ES-I3 (cell line): ENCODE results near the gene CCDC9.
"Not testable (repeated sequence)": the region's sequence is repeated elsewhere in the genome, so short reads cannot be mapped to it uniquely, and the experiment has no call there.

Source experiments
- H3K36me3 ChIP-seq: 2 replicates; pipeline ENCODE4 v1.6.1; 2013; ENCODE audit warnings: mild to moderate bottlenecking, low read length, control low read depth, moderate library complexity; ENCODE audit not compliant: insufficient read depth
- H3K4me1 ChIP-seq: 2 replicates; pipeline ENCODE4 v1.6.1; 2013; ENCODE audit warnings: mild to moderate bottlenecking, control low read depth, low read length; ENCODE audit not compliant: insufficient read depth
- H3K9ac ChIP-seq: 2 replicates; pipeline ENCODE4 v1.6.1; 2013; ENCODE audit warnings: low read depth, mild to moderate bottlenecking, low read length, moderate library complexity
- H3K9me3 ChIP-seq: 2 replicates; pipeline ENCODE4 v1.6.1; 2013; ENCODE audit warnings: mild to moderate bottlenecking, low read length, moderate library complexity; ENCODE audit not compliant: control insufficient read depth, insufficient read depth

The CCDC9 gene

DNA sequence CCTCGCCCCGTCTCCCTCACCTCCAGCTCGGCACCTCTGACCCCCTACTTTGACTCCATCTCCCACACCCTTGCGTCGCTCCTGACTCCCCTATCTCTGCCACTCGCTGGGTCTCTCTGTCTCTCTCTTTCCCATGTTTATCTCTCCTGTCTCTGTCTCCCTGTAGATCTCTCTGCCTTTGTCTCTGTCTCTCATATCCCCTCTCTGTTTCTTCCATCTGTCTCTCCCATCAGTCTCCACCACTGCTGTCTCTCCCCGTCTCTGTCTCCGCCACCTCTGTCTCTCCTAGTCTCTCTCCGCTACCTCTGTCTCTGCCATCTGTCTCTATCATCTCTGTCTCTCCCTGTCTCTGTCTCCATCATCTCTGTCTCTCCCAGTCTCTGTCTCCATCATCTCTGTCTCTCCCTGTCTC is 13.0 kb upstream of the CCDC9 start:
- Histone ChIP-seq H3K9ac (peak overlapping the region; percentile 36), H3K36me3 (no peaks in the 10 kb centered on the region), H3K9me3 (no peaks in the 10 kb centered on the region), H3K4me1 (peaks cover 18% of the 10 kb centered on the region)

- H3K9ac ChIP-seq, result peak overlapping the region; percentile 36
- no peaks in the 10 kb centered on the region for H3K9me3 ChIP-seq
- no peaks in the 10 kb centered on the region for H3K36me3 ChIP-seq
- H3K4me1 ChIP-seq, result peaks cover 15% of the 10 kb centered on the region; the same call in 1 of the 2 replicates
Observed at GRCh38 chr19:47243776-47244547, 12.4 kb upstream of the CCDC9 start.

DNA sequence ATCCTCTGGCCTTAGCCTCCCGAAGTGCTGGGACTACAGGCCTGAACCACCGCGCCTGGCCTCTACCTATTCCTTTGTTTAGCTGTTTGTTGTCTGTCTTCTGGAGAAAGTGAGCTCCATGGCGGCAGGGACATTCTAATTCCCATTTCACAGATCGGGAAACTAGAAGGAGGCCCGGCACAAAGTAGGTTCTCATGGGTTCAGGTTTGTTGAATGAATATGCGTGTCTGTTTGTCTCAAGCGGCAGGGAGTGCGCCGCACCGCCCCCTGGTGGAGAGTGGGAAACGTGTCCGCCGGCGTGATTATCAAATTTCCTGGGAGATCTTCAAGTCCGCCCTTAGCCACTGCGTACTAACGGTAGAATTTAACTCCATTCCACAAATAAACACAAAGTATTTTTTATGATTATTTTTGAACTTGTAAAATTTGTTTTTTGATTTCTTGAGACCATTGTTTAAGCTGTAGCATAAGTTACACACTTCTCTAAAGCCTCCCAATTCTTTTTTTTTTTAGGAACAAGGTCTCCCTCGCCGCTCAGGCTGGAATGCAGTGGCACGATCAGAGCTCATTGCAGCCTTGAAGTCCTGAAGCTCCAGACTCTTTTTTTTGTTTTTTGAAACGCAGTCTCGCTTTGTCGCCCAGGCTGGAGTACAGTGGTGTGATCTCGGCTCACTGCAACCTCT is 8.9 kb upstream of the CCDC9 start:
- Histone ChIP-seq H3K9ac (no peak overlapping the region), H3K9me3 (no peaks in the 10 kb centered on the region), H3K36me3 (no peaks in the 10 kb centered on the region), H3K4me1 (peaks cover 2% of the 10 kb centered on the region; the same call in 1 of the 2 replicates)

- not testable (repeated sequence) for H3K9me3 ChIP-seq, H3K36me3 ChIP-seq, H3K4me1 ChIP-seq, H3K9ac ChIP-seq
Observed at GRCh38 chr19:47253016-47253415, 3.3 kb upstream of the CCDC9 start.

DNA sequence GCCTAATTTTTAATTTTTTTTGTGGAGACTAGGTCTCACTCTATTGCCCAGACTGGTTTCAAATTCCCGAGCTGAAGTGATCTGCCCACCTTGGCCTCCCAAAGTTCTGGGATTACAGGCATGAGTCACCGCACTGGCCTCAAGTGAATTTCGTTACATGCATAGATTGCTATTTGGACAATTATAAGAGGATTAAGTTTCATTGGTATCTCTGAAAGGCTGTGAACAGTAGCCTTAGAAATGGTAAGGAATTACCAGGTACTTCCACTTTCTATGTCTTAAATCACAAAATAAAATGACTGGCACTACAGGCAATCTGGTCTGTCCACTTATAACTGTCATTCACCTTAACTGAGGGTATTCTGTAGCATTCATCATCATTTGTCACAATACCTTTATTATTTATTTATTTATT is 2.9 kb upstream of the CCDC9 start:
- no peaks in the 10 kb centered on the region for H3K9me3 ChIP-seq
- H3K9ac ChIP-seq, result no peak overlapping the region
- no peaks in the 10 kb centered on the region for H3K36me3 ChIP-seq
- H3K4me1 ChIP-seq, result peaks cover 6% of the 10 kb centered on the region; the same call in 1 of the 2 replicates

DNA sequence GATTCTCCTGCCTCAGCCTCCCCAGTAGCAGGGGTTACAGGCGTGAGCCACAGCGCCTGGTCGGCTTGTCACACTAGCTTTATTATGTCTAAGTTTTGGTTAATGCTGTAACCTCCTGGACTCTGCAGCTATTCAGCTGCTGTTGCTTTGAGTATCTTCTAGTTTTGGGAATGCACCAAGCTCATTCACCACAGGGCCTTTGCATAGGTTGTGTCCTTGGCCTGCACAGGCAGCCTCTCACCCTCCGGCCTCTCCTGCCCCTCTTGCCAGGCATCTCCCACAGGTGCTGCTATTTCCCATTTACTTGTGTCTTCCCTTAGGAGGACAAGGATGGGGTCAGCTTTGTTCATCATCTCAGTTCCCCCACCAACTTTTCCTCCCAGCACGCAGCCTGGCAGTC is 2.4 kb upstream of the CCDC9 start:
- H3K4me1 ChIP-seq, result peaks cover 6% of the 10 kb centered on the region; the same call in 1 of the 2 replicates
- no peak overlapping the region for H3K9ac ChIP-seq
- H3K9me3 ChIP-seq, result no peaks in the 10 kb centered on the region
- no peaks in the 10 kb centered on the region for H3K36me3 ChIP-seq

DNA sequence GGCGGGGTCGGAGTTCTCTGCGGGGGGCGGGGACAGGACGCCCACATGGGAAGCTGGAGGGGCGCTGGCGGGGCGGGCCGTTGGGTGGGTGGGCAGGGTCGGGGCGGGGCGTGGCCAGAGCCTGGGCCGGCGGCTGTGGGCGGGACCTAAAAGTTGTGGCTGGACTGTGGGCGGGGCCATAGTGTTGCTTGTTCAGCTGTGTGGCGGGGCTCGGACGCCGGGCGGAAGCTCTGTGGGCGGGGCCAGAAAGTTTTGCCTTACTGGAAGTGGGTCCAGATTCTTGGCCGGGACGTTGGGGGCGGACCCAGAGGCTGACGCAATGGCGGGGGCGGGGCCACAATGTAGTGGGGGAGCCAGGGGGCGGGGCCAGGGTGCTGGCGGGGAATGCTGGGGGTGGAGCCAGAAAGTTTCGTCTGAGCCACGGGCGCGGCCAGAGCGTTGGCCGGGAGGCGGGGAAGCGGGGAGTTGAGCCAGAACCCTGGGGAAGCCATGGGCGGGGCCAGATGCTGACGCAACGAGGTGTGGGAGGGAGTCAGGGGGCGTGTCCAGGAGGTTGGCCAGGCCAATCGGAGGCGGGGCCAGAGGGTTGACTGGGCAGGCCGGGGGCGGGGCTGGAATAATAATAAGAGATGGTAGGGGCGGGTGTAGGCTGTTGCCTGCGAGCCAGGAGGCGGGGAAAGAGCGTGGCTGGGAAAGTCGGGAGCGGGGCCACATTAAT is 527 bp downstream of the CCDC9 start:
- Histone ChIP-seq H3K4me1 (peaks cover 6% of the 10 kb centered on the region; the same call in 1 of the 2 replicates), H3K36me3 (no peaks in the 10 kb centered on the region; the same call in 1 of the 2 replicates), H3K9me3 (no peaks in the 10 kb centered on the region), H3K9ac (no peak overlapping the region; the same call in 1 of the 2 replicates)

DNA sequence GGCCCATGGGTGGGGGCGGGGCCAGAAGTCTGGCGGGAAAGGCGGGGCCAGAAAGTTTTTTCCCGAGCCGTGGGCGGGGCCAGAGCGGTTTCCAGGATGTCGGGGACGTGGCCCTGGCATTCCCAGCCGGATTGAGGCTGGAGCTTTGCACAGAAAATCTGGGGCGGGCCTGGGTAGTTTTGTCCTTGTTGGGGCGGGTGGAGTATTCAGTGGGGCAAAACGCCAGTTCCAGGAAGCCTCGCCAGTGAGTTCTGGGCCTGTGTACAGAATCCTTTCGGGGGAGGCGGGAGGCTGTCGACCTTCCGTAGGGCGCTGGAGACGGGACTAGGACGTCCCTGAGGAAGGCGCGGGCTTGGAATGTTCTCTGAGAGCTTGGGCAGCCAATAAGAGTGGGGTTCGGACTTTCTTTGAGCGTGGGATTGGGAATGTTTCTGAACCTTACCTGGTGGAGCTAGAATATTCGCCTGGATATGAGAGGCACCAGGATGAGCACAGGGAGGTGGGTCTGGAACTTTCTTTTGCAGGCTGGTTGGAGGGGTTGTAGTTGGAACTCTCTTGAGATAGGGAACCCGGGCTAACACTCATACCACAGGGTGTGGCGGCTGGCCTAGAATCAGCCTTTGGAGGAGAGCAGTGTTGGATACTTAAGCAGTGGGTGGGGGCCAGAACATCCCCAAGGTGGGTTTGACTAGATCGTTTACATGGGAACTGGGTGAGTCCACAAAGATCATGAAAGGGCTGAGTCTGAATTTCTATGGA is 1.3 kb downstream of the CCDC9 start:
- peaks cover 6% of the 10 kb centered on the region; the same call in 1 of the 2 replicates for H3K4me1 ChIP-seq
- no peaks in the 10 kb centered on the region; the same call in 1 of the 2 replicates for H3K36me3 ChIP-seq
- H3K9me3 ChIP-seq, result no peaks in the 10 kb centered on the region
- H3K9ac ChIP-seq, result peak overlapping the region; percentile 75

DNA sequence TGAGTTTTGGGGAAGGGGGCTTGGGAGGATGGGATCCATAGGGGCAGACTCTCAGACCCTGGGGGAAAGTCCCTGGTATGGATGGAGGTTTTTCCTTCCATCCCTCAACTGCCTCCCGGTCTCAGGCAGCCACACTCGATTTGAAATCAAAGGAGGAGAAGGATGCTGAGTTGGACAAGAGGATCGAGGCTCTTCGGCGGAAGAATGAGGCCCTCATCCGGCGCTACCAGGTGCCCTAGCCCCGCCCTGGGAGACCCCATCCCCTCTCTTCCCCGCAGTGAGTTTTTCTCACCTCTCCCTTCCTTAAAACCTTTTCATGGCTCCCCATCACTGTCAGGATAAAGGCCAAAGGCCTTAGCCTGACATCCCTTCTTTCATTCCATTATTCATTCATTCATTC is 2.1 kb downstream of the CCDC9 start:
- Histone ChIP-seq H3K4me1 (peaks cover 6% of the 10 kb centered on the region; the same call in 1 of the 2 replicates), H3K9ac (peak overlapping the region; percentile 75), H3K36me3 (no peaks in the 10 kb centered on the region; the same call in 1 of the 2 replicates), H3K9me3 (no peaks in the 10 kb centered on the region)

DNA sequence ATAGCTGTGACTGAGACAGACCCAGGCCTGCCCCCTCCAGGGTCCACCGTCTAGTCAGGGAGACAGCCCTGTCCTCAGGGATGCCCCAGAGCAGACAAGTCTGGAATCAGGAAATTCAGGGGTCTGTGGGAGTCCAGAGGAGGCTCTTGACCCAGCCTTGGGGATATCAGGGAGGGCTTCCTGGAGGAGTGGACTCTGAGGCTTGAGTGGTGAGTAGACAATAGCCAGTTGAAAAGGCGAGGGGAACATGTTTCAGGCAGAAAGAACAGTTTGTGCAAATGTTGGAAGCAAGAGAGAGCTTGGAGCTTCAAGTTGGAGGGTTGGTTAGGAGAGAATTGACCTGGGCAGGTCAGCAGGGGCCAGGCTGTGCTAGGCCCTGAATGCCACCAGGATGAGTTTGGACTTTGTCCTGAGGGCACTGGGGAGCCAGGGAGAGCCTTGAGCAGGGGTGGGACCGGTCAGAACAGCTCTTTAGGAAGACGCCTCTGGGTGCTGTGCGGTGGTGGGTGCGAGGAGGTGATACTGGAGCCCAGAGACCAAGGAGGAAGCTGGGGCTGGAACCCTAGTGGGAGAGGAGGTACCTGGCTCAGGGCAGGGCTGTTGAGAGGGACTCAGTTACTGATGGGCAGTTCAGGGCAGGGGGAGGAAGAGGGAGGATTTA is 2.7 kb downstream of the CCDC9 start:
- Histone ChIP-seq H3K36me3 (no peaks in the 10 kb centered on the region; the same call in 1 of the 2 replicates), H3K9me3 (no peaks in the 10 kb centered on the region), H3K4me1 (peaks cover 6% of the 10 kb centered on the region; the same call in 1 of the 2 replicates), H3K9ac (no peak overlapping the region)

GRCh38 chr19:47260476-47260875 is 4.2 kb downstream of the CCDC9 start:
- Histone ChIP-seq H3K4me1 (peaks cover 6% of the 10 kb centered on the region; the same call in 1 of the 2 replicates), H3K9ac (no peak overlapping the region), H3K9me3 (no peaks in the 10 kb centered on the region), H3K36me3 (no peaks in the 10 kb centered on the region; the same call in 1 of the 2 replicates)

- not testable (repeated sequence) for H3K4me1 ChIP-seq, H3K9ac ChIP-seq, H3K36me3 ChIP-seq, H3K9me3 ChIP-seq
Observed at GRCh38 chr19:47261946-47262793, 5.8 kb downstream of the CCDC9 start.

GRCh38 chr19:47264629-47265028 is 8.3 kb downstream of the CCDC9 start:
- Histone ChIP-seq H3K9ac (no peak overlapping the region), H3K9me3 (no peaks in the 10 kb centered on the region), H3K36me3 (no peaks in the 10 kb centered on the region; the same call in 1 of the 2 replicates), H3K4me1 (no peaks in the 10 kb centered on the region)
